ENCODE data around the gene SSX2IP.
"Not testable (repeated sequence)": the region's sequence is repeated elsewhere in the genome, so short reads cannot be mapped to it uniquely, and the experiment has no call there.

Gene SSX2IP

GRCh38 chr1:84675106-84675505, 15.2 kb downstream of the SSX2IP start:
- DNase-seq: no peak

- no peak for DNase-seq
Measured at GRCh38 chr1:84674705-84675104, 15.6 kb downstream of the SSX2IP start.

GRCh38 chr1:84674021-84674420, 16.2 kb downstream of the SSX2IP start:
- no peak for DNase-seq

GRCh38 chr1:84672080-84672854, 18.0 kb downstream of the SSX2IP start:
- no peak for DNase-seq

- DNase-seq: no peak
Measured at GRCh38 chr1:84669831-84670230, 20.4 kb downstream of the SSX2IP start.

GRCh38 chr1:84668185-84668584, 22.1 kb downstream of the SSX2IP start:
- no peak for DNase-seq

- DNase-seq: no peak
Measured at GRCh38 chr1:84665703-84666317, 24.5 kb downstream of the SSX2IP start.

- no peak for DNase-seq
Measured at GRCh38 chr1:84653130-84653677, 37.1 kb downstream of the SSX2IP start.

GRCh38 chr1:84644472-84644871, 45.8 kb downstream of the SSX2IP start:
- no peak for DNase-seq

- DNase-seq: no peak
Measured at GRCh38 chr1:84643183-84643582, 47.1 kb downstream of the SSX2IP start.

GRCh38 chr1:84642774-84643173, 47.5 kb downstream of the SSX2IP start:
- no peak for DNase-seq

GRCh38 chr1:84639731-84640130, 50.5 kb downstream of the SSX2IP start:
- DNase-seq: not testable (repeated sequence)

- DNase-seq: no peak
Measured at GRCh38 chr1:84635429-84635828, 54.8 kb downstream of the SSX2IP start.

GRCh38 chr1:84634536-84635205, 55.6 kb downstream of the SSX2IP start:
- DNase-seq: no peak

- DNase-seq: peak; percentile 21
Measured at GRCh38 chr1:84632673-84633434, 57.4 kb downstream of the SSX2IP start.

GRCh38 chr1:84632137-84632536, 58.1 kb downstream of the SSX2IP start:
- DNase-seq: no peak

GRCh38 chr1:84624876-84625275, 65.4 kb downstream of the SSX2IP start:
- no peak for DNase-seq

- no peak for DNase-seq
Measured at GRCh38 chr1:84621553-84621952, 68.7 kb downstream of the SSX2IP start.

GRCh38 chr1:84620720-84621313, 69.4 kb downstream of the SSX2IP start:
- DNase-seq: peak; percentile 87

- peak; percentile 81 for DNase-seq
Measured at GRCh38 chr1:84619383-84620102, 70.7 kb downstream of the SSX2IP start.

GRCh38 chr1:84617349-84617748, 72.9 kb downstream of the SSX2IP start:
- no peak for DNase-seq

- DNase-seq: peak; percentile 28
Measured at GRCh38 chr1:84615790-84616189, 74.5 kb downstream of the SSX2IP start.

All from suppressor macrophage treated with lipopolysaccharide for 4 hours (primary cell).